Breast epithelium (tissue), 3 donors: ENCODE measurements around the gene TYW1.
"Not testable (repeated sequence)": the region's sequence is repeated elsewhere in the genome, so short reads cannot be mapped to it uniquely, and the experiment has no call there.

Source experiments
- POLR2A ChIP-seq: fragments of 450-650 bp; IDR thresholded peaks from one replicate; pipeline ENCODE4 v1.6.1; 2016; ENCODE audit warnings: antibody characterized with exemption, mild to moderate bottlenecking, moderate library complexity
- TF ChIP-seq, protein P1 (sequence below), 3 donors: fragments of 450-650 bp; IDR thresholded peaks; one replicate each; pipeline ENCODE4 v1.5.1; 2016 to 2017; ENCODE audit warnings: antibody characterized with exemption in 3 of 3, mild to moderate bottlenecking in 3 of 3, moderate library complexity in 3 of 3

GRCh38 chr7:67229018-67229417 lies 232.4 kb downstream of the TYW1 start:
- TF ChIP-seq, protein P1, sequence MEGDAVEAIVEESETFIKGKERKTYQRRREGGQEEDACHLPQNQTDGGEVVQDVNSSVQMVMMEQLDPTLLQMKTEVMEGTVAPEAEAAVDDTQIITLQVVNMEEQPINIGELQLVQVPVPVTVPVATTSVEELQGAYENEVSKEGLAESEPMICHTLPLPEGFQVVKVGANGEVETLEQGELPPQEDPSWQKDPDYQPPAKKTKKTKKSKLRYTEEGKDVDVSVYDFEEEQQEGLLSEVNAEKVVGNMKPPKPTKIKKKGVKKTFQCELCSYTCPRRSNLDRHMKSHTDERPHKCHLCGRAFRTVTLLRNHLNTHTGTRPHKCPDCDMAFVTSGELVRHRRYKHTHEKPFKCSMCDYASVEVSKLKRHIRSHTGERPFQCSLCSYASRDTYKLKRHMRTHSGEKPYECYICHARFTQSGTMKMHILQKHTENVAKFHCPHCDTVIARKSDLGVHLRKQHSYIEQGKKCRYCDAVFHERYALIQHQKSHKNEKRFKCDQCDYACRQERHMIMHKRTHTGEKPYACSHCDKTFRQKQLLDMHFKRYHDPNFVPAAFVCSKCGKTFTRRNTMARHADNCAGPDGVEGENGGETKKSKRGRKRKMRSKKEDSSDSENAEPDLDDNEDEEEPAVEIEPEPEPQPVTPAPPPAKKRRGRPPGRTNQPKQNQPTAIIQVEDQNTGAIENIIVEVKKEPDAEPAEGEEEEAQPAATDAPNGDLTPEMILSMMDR (IDR thresholded peaks at IDR 0.05): not testable (repeated sequence)
- TF ChIP-seq POLR2A: not testable (repeated sequence)
